GM12878 (cell line): ENCODE measurements around the gene TBC1D9B. TPM values are rescaled to one million over a fixed set of nuclear protein-coding genes. Genes with fewer than 3 reads are reported as not detected.

ENCODE experiments used
- ATAC-seq: fragments of 200-7000 bp; cut with Tn5 transposase; 3 replicates; pipeline ENCODE4 v1.9.1; 2020; ENCODE audit warnings: mild to moderate bottlenecking, moderate library complexity
- BruUV-seq: library from RNA; stranded (reverse); fragments of 400-500 nt; replicated peaks from 2 replicates; lab custom pipeline; 2021; lab: Mats Ljungman, UMichigan
- CTCF ChIA-PET: fragments of 300-600 bp; sonication (Branson Sonifier 250); formaldehyde crosslinking; extraction: SDS; loops from one replicate; lab custom pipeline; 2021; ENCODE audit warnings: inconsistent platforms; lab: Yijun Ruan, JAX
- POLR2A ChIA-PET: fragments of 350-600 bp; formaldehyde crosslinking; extraction: SDS; loops from one replicate; lab custom pipeline; 2021; ENCODE audit warnings: inconsistent platforms; lab: Charles Lee
- RAD21 ChIA-PET: fragments of 300-600 bp; sonication (Branson Sonifier 250); formaldehyde crosslinking; loops from one replicate; lab custom pipeline; 2023; ENCODE audit warnings: antibody characterized with exemption; ENCODE audit not compliant: unreplicated experiment; lab: Charles Lee
- SMC1A ChIA-PET: fragments of 300-600 bp; sonication (Branson Sonifier 250); formaldehyde crosslinking; loops from one replicate; lab custom pipeline; 2023; ENCODE audit not compliant: unreplicated experiment, uncharacterized antibody; lab: Charles Lee
- DNase-seq: peaks from one replicate; pipeline ENCODE4 v3.0.0-alpha.2; 2011; ENCODE audit warnings: low read depth, low spot score
- FAIRE-seq: peaks from 3 replicates; lab custom pipeline; 2011; peaks lifted over from hg19 to GRCh38; lab: Jason Lieb, UNC
- H2AFZ ChIP-seq: 2 replicates; pipeline ENCODE4 v1.6.0; 2011; ENCODE audit warnings: low read depth, low read length, control low read depth; ENCODE audit not compliant: control insufficient read depth
- H3K27ac ChIP-seq: 2 replicates; pipeline ENCODE4 v1.5.1; 2011; ENCODE audit warnings: control low read depth; ENCODE audit not compliant: control insufficient read depth, insufficient read depth
- H3K27me3 ChIP-seq, 2 experiments: replicated peaks in 1 of 2; 2 replicates each; pipeline versions ENCODE4 v1.6.0 to v1.6.1; 2011; ENCODE audit warnings: low read length in 1 of 2; ENCODE audit not compliant: control insufficient read depth in 2 of 2, insufficient read depth in 2 of 2
- H3K36me3 ChIP-seq, 2 experiments: 2 replicates each; pipeline ENCODE4 v1.5.1; 2011; ENCODE audit warnings: low read length in 1 of 2; ENCODE audit not compliant: control insufficient read depth in 2 of 2, insufficient read depth in 2 of 2
- H3K4me1 ChIP-seq: 2 replicates; pipeline ENCODE4 v1.6.1; 2011; ENCODE audit warnings: mild to moderate bottlenecking, low read length, moderate library complexity, mixed read lengths; ENCODE audit not compliant: control insufficient read depth, insufficient read depth
- H3K4me2 ChIP-seq: 2 replicates; pipeline ENCODE4 v1.6.0; 2011; ENCODE audit warnings: control low read depth; ENCODE audit not compliant: control insufficient read depth, insufficient read depth
- H3K4me3 ChIP-seq: fragments of 200-600 bp; sonication (generic); 2 replicates; pipeline ENCODE4 v1.5.1; 2016
- H3K79me2 ChIP-seq: 2 replicates; pipeline ENCODE4 v1.6.0; 2011; ENCODE audit warnings: low read length; ENCODE audit not compliant: control insufficient read depth, insufficient read depth
- H3K9ac ChIP-seq: 2 replicates; pipeline ENCODE4 v1.8.0; 2011; ENCODE audit warnings: low read length, control low read depth, mixed read lengths; ENCODE audit not compliant: control insufficient read depth, insufficient read depth
- H3K9me3 ChIP-seq: replicated peaks from 3 replicates; pipeline ENCODE4 v1.5.1; 2011; ENCODE audit warnings: mild to moderate bottlenecking, low read length; ENCODE audit not compliant: control insufficient read depth, insufficient read depth
- H4K20me1 ChIP-seq: 2 replicates; pipeline ENCODE4 v1.6.0; 2011; ENCODE audit not compliant: control insufficient read depth, insufficient read depth
- FOS ChIP-seq: IDR thresholded peaks from 3 replicates; pipeline ENCODE4 v1.6.1; 2011; ENCODE audit warnings: borderline replicate concordance; ENCODE audit not compliant: insufficient read length; ENCODE audit errors: extremely low read depth
- HDAC2 ChIP-seq: fragments of 200-600 bp; sonication (generic); IDR thresholded peaks from 2 replicates; pipeline ENCODE4 v1.6.1; 2017
- MEF2A ChIP-seq: IDR thresholded peaks from 2 replicates; pipeline ENCODE4 v1.6.1; 2011; ENCODE audit warnings: low read depth, mild to moderate bottlenecking, low read length, moderate library complexity; ENCODE audit not compliant: insufficient read depth
- PAX5 ChIP-seq: IDR thresholded peaks from 2 replicates; pipeline ENCODE4 v1.6.1; 2011; ENCODE audit warnings: low read depth, low read length, borderline replicate concordance
- USF1 ChIP-seq: IDR thresholded peaks from 2 replicates; pipeline ENCODE4 v1.6.1; 2011; ENCODE audit warnings: borderline replicate concordance, low read depth, mild to moderate bottlenecking, moderate library complexity, mixed read lengths, low read length; ENCODE audit not compliant: insufficient read depth; ENCODE audit errors: extremely low read length
- ZBTB11 ChIP-seq: fragments of 450-650 bp; formaldehyde crosslinking; IDR thresholded peaks from 2 replicates; pipeline ENCODE4 v1.5.0; 2022; ENCODE audit warnings: mild to moderate bottlenecking, missing genetic modification characterization
- WGBS: methylation state at CpG from one replicate; pipeline ENCODE4 v1.1.6; 2016; ENCODE audit warnings: low lambda C conversion rate; ENCODE audit not compliant: insufficient replicate concordance, insufficient coverage; ENCODE audit errors: missing lambda C conversion rate; 5-methylcytosine and 5-hydroxymethylcytosine counted together
- in situ Hi-C: fragments of 300-500 bp; cut with MboI; formaldehyde crosslinking; loops from 9 replicates; pipeline ENCODE4 v1.14.3; 2018; ENCODE audit warnings: mixed read lengths
- intact Hi-C: fragments of 100-400 bp; cut with micrococcal nuclease; formaldehyde crosslinking; loops from one replicate; pipeline ENCODE4 v1.14.2; 2022; ENCODE audit not compliant: unreplicated experiment
- polyA plus RNA-seq, 11 experiments: library from polyadenylated mRNA; depleted of rRNA in 4 of 11; unstranded in 6 of 11; stranded (reverse) in 5 of 11; fragments of >200 nt; fragmentation: Nextera tagmentation in 4 of 11; fragmentation: Illumina TruSeq in 1 of 11; extraction: Ambion mirVana in 4 of 11; extraction: Trizol in 1 of 11; gene quantifications; 1 replicate in 1 of 11; 2 replicates in 10 of 11; pipeline versions ENCODE4 v1.2.1 to v1.2.3, GENCODE V29; 2011 to 2016; ENCODE audit warnings: inconsistent platforms in 2 of 11, missing spikeins in 2 of 11, low read depth in 1 of 11
- total RNA-seq, 4 experiments: library from RNA; depleted of rRNA in 3 of 4; stranded (reverse); fragments of >200 nt in 3 of 4; fragmentation: Illumina TruSeq in 1 of 4; extraction: Trizol in 1 of 4; gene quantifications; 2 replicates each; pipeline versions ENCODE4 v1.2.1 to v1.2.3, GENCODE V29; 2013 to 2021

Gene TBC1D9B
- total and polyA plus RNA-seq, 10 of the 15 experiments (the other 5 are each of a cell fraction or from before 2014, with no cell fraction given), result 4.0 to 74.2 (median 34.6) TPM

GRCh38 chr5:179906294-179906794 lies 1.4 kb downstream of the TBC1D9B start:
- FAIRE-seq (no peak), DNase-seq (no peak), ATAC-seq (no peak)
- Histone ChIP-seq H3K4me1 (peaks cover 12% of the 10 kb centered on the region), H3K36me3 (peaks cover 4 to 8% of the 10 kb centered on the region in 2 experiments; a peak in 3 of 4 replicates), H3K79me2 (peaks cover 18% of the 10 kb centered on the region), H3K27ac (no peak overlapping the region), H3K4me2 (peak overlapping the region; percentile 88), H3K4me3 (peak overlapping the region; percentile 94), H3K27me3 (no peaks in the 10 kb centered on the region), H4K20me1 (no peaks in the 10 kb centered on the region), H3K9me3 (no peaks in the 10 kb centered on the region), H3K9ac (peak overlapping the region; percentile 75), H2AFZ (no peak overlapping the region)
- BruUV-seq, result no TSS peak
- RAD21 ChIA-PET, result interaction anchor here (1.0 to 1.1 kb wide), 3 partner anchors 101 to 174 kb away, joined by 4 to 6 read pairs (median 6); partner anchors contain the start of gene MAML1
- intact Hi-C loops, result loop anchor here (2.0 to 5.0 kb wide), 2 partner anchors 48 to 99 kb away; partner anchors contain the start of genes MGAT4B and MRNIP
- TF ChIP-seq ZBTB11 (CRISPR knock-in tag), result no peak
- TF ChIP-seq PAX5, result no peak
- TF ChIP-seq MEF2A, result no peak
- TF ChIP-seq USF1, result no peak
- TF ChIP-seq FOS, result no peak
- TF ChIP-seq HDAC2, result no peak
- in situ Hi-C loops, result no loop called here
- CTCF ChIA-PET, result interaction anchor here (0.7 to 2.6 kb wide), 10 partner anchors 10 to 227 kb away, joined by 3 to 19 read pairs (median 4); partner anchors contain the start of gene SQSTM1
- SMC1A ChIA-PET, result interaction anchor here (0.6 to 2.4 kb wide), 8 partner anchors 45 to 152 kb away, joined by 3 to 9 read pairs (median 3); partner anchors contain the start of gene MRNIP
- 96% methylated on average over 23 of the region's 24 CpGs for WGBS
- POLR2A ChIA-PET, result interaction anchor here (0.8 kb wide), 1 partner anchor 139 kb away, joined by 3 read pairs; no protein-coding TSS in a partner anchor
